Activated naive CD4-positive, alpha-beta T cell treated with anti-CD3 and anti-CD28 coated beads, Interleukin-2, amount 10 ng/mL, durations not matched to agents 7 days and 5 days (primary cell): ENCODE data around the gene CLP1.
"Not testable (repeated sequence)": the region's sequence is repeated elsewhere in the genome, so short reads cannot be mapped to it uniquely, and the experiment has no call there.

ENCODE experiments used
- CTCF ChIA-PET: fragments of 350-600 bp; sonication (Branson Sonifier 250); formaldehyde crosslinking; loops from one replicate; lab custom pipeline; 2021; ENCODE audit warnings: antibody characterized with exemption; lab: Charles Lee
- DNase-seq: peaks from one replicate; pipeline ENCODE4 v3.0.0-alpha.2; 2020
- H3K27ac Mint-ChIP-seq: one replicate; pipeline ENCODE4 v1.8.0; 2021; ENCODE audit warnings: mild to moderate bottlenecking, moderate library complexity, mixed read lengths
- H3K27me3 Mint-ChIP-seq: one replicate; pipeline ENCODE4 v1.8.0; 2021; ENCODE audit warnings: mild to moderate bottlenecking, mixed read lengths
- H3K36me3 Mint-ChIP-seq: one replicate; pipeline ENCODE4 v1.8.0; 2021; ENCODE audit warnings: mixed read lengths
- H3K4me1 Mint-ChIP-seq: one replicate; pipeline ENCODE4 v1.8.0; 2021; ENCODE audit warnings: mixed read lengths
- H3K4me3 Mint-ChIP-seq: one replicate; pipeline ENCODE4 v1.8.0; 2021; ENCODE audit warnings: mild to moderate bottlenecking, moderate library complexity, mixed read lengths
- H3K9me3 Mint-ChIP-seq: one replicate; pipeline ENCODE4 v1.8.0; 2021; ENCODE audit warnings: mixed read lengths

Gene CLP1

DNA sequence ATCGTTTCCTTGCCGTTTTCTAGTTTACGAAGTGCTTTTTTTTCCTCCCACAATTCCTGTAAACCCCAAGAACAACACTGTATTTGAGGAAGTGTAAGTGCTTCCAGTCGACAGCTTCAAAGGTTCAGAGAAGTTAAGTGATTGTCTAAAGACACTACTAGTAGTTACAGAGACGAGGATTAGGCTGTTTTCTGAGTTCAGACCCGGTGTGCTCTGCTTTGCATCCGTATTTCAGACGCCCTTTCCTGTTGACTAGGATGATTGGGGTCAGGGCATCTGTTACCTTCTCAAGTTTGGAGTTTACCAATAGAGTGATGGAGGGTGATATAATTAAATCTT, 430 bp downstream of the CLP1 start:
- peak overlapping the region; percentile 89 for H3K27ac Mint-ChIP-seq
- CTCF ChIA-PET: interaction anchor here (1.2 to 2.3 kb wide), 3 partner anchors 14 to 142 kb away, joined by 3 to 6 read pairs (median 3); partner anchors contain the start of gene UBE2L6
- peak overlapping the region; percentile 93 for H3K4me3 Mint-ChIP-seq
- H3K36me3 Mint-ChIP-seq: peaks cover 36% of the 10 kb centered on the region
- H3K9me3 Mint-ChIP-seq: no peaks in the 10 kb centered on the region
- H3K27me3 Mint-ChIP-seq: no peaks in the 10 kb centered on the region
- DNase-seq: no peak
- peaks cover 48% of the 10 kb centered on the region for H3K4me1 Mint-ChIP-seq

GRCh38 chr11:57659669-57660068, 2.1 kb downstream of the CLP1 start:
- Mint-ChIP-seq H3K9me3 (no peaks in the 10 kb centered on the region), H3K4me1 (peaks cover 44% of the 10 kb centered on the region), H3K36me3 (peaks cover 36% of the 10 kb centered on the region), H3K4me3 (no peak overlapping the region), H3K27ac (no peak overlapping the region), H3K27me3 (no peaks in the 10 kb centered on the region)
- DNase-seq: no peak
- CTCF ChIA-PET: no interaction called here

GRCh38 chr11:57662893-57663292, 5.3 kb downstream of the CLP1 start:
- peak overlapping the region; percentile 22 for H3K27ac Mint-ChIP-seq
- H3K27me3 Mint-ChIP-seq: no peaks in the 10 kb centered on the region
- CTCF ChIA-PET: interaction anchor here (1.0 to 1.3 kb wide), 3 partner anchors 22 to 129 kb away, joined by 3 read pairs; no protein-coding TSS in a partner anchor
- no peaks in the 10 kb centered on the region for H3K9me3 Mint-ChIP-seq
- H3K36me3 Mint-ChIP-seq: peaks cover 34% of the 10 kb centered on the region
- peak; percentile 43 for DNase-seq
- peaks cover 41% of the 10 kb centered on the region for H3K4me1 Mint-ChIP-seq
- H3K4me3 Mint-ChIP-seq: no peak overlapping the region

- H3K4me1 Mint-ChIP-seq: peaks cover 35% of the 10 kb centered on the region
- H3K9me3 Mint-ChIP-seq: no peaks in the 10 kb centered on the region
- H3K36me3 Mint-ChIP-seq: peaks cover 33% of the 10 kb centered on the region
- H3K4me3 Mint-ChIP-seq: no peak overlapping the region
- no peaks in the 10 kb centered on the region for H3K27me3 Mint-ChIP-seq
- no peak for DNase-seq
- no peak overlapping the region for H3K27ac Mint-ChIP-seq
- CTCF ChIA-PET: no interaction called here
These were observed 6.4 kb downstream of the CLP1 start for GRCh38 chr11:57663975-57664374.

DNA sequence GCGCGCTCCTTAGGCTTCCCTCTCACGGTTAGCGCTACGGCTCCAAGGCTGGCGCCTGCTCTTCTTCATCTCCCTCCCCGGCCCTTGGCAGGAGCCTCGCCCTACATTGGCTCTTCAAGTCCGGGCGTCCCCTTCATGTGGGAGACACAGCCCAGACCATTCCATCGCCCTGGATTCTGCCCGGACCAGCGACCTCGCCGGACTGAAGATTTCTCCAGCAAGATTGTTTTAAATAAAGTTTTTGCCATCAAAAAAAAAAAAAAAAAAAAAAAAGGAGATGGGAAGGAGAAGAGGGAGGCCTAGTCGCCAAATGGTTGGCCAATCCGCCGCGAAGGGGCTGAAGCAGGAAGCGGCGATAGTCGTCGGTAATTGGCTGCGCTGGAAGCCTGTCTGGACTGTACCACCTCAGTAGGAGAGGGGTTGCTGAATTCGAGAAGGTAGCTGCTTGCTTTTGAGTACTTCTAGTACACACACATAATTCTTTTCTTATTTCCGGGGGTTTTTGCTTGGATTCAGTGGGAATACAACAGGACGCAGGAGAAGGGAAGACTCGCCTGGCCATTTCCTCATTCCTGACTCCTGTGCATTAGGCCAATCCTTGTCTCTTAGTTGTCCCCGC, 9.7 kb downstream of the CLP1 start:
- Mint-ChIP-seq H3K4me3 (peak overlapping the region; percentile 100), H3K36me3 (peaks cover 26% of the 10 kb centered on the region), H3K4me1 (peaks cover 53% of the 10 kb centered on the region), H3K9me3 (no peaks in the 10 kb centered on the region), H3K27me3 (no peaks in the 10 kb centered on the region), H3K27ac (peak overlapping the region; percentile 97)
- peak; percentile 95 for DNase-seq
- CTCF ChIA-PET: interaction anchor here (0.5 to 1.3 kb wide), 2 partner anchors 43 to 133 kb away, joined by 4 read pairs; no protein-coding TSS in a partner anchor

GRCh38 chr11:57667736-57668433, 10.3 kb downstream of the CLP1 start, which contains the start of gene ZDHHC5:
Gene ZDHHC5, plus strand, starts transcription at chr11:57668114. Its CDS starts 4,977 bp downstream, at chr11:57673091.
- Mint-ChIP-seq H3K27me3 (no peaks in the 10 kb centered on the region), H3K4me1 (peaks cover 53% of the 10 kb centered on the region), H3K36me3 (peaks cover 23% of the 10 kb centered on the region)

GRCh38 chr11:57668434-57668782, 10.8 kb downstream of the CLP1 start:
- Mint-ChIP-seq H3K9me3 (no peaks in the 10 kb centered on the region), H3K27me3 (no peaks in the 10 kb centered on the region), H3K36me3 (peaks cover 28% of the 10 kb centered on the region), H3K27ac (peak overlapping the region; percentile 97), H3K4me1 (peaks cover 58% of the 10 kb centered on the region), H3K4me3 (peak overlapping the region; percentile 100)
- CTCF ChIA-PET: interaction anchor here (1.3 kb wide), 1 partner anchor 132 kb away, joined by 4 read pairs; no protein-coding TSS in a partner anchor
- peak; percentile 59 for DNase-seq

More at GRCh38 chr11:57667736-57668433, 10.3 kb downstream of the CLP1 start, which contains the start of gene ZDHHC5:
- DNase-seq: peak; percentile 100
- H3K27ac Mint-ChIP-seq: peak within 1 kb of the TSS; percentile 97
- CTCF ChIA-PET: interaction anchor here (1.3 kb wide), 1 partner anchor 133 kb away, joined by 4 read pairs; no protein-coding TSS in a partner anchor
- no peaks in the 10 kb centered on the region for H3K9me3 Mint-ChIP-seq
- peak within 1 kb of the TSS; percentile 100 for H3K4me3 Mint-ChIP-seq

DNA sequence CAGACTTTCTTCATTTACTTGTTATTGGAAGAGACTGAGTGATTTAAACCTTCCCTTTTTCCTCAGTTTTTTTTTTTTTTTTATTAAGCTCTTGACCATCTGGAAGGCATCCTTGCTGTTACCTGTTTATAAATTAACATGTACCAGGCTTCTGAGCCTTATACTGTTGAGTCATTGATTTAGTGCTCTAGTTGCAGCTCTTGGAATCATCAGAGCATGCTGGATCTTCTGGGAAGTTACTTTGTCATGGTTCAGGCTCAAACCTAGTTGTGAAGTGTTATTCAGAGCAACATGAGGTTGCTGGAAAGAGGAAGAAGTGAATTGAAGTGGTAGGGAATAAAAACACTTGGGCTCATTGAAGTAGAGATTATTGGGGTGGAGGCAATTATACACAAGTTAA, 16.7 kb downstream of the CLP1 start:
- no peaks in the 10 kb centered on the region for H3K9me3 Mint-ChIP-seq
- H3K4me1 Mint-ChIP-seq: peaks cover 76% of the 10 kb centered on the region
- H3K4me3 Mint-ChIP-seq: no peak overlapping the region
- H3K36me3 Mint-ChIP-seq: peaks cover 57% of the 10 kb centered on the region
- no peak overlapping the region for H3K27ac Mint-ChIP-seq
- no peak for DNase-seq
- no peaks in the 10 kb centered on the region for H3K27me3 Mint-ChIP-seq
- CTCF ChIA-PET: interaction anchor here (1.4 kb wide), 1 partner anchor 126 kb away, joined by 4 read pairs; no protein-coding TSS in a partner anchor

DNA sequence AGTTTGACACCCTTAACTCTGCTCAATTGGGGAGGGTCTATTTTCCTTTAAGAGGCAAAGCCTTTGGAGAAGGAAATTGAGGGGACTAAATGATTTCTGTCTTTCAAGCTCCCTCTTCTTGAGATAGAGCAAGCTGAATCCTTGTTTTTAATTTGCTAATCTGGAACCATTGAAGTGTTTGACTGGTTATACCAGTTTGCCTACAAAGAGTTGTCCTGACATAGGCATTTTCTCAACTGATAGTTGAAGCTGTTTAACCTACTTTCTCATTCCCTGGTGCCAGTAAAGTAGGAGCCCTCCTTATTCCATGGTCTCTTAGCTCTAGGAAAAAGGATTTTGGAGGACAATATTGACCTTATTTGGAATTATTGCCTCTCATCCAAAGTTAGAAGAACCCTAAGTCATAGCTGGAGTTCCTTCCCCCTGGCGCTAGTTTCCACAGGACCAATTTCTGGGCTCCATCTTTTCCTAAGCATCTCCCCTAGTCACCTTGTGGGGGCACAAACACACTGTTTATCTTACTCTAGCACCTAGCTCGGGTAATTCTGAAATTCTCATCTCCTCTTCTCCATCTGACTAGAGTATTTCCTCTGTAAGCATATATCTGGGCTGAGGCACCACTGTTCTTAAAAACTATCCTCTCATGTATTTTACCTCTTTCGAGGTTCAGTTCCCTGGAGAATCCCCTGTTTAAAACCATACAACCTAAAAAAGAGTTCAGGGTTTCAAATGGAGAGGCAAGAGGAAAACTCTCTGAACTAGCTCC, 17.8 kb downstream of the CLP1 start:
- no peak for DNase-seq
- CTCF ChIA-PET: interaction anchor here (1.1 to 1.3 kb wide), 2 partner anchors 22 to 125 kb away, joined by 3 to 6 read pairs; no protein-coding TSS in a partner anchor
- Mint-ChIP-seq H3K27ac (peak overlapping the region; percentile 16), H3K4me1 (peaks cover 75% of the 10 kb centered on the region), H3K9me3 (no peaks in the 10 kb centered on the region), H3K4me3 (no peak overlapping the region), H3K36me3 (peaks cover 60% of the 10 kb centered on the region), H3K27me3 (no peaks in the 10 kb centered on the region)

DNA sequence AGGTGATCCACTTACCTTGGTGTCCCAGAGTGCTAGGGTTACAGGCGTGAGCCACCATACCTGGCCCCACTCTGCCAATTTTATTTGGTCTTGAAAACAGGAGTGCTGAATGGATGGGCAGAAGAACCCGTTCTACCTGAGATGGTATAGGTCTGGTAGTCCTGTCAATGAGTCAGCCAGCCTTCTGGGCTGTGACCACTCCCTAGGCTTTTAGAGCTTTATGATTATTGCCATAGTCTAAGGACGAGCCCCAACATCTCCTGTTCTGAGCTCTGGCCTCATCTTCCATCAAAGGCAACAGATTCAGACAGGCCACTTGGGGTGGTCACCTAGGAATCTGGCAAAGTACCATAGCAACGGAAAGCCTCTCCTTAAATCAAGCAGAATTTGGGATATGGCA, 21.8 kb downstream of the CLP1 start:
- DNase-seq: no peak
- Mint-ChIP-seq H3K9me3 (no peaks in the 10 kb centered on the region), H3K36me3 (peaks cover 57% of the 10 kb centered on the region), H3K27ac (no peak overlapping the region), H3K4me3 (no peak overlapping the region), H3K27me3 (no peaks in the 10 kb centered on the region), H3K4me1 (peaks cover 53% of the 10 kb centered on the region)
- CTCF ChIA-PET: interaction anchor here (1.2 kb wide), 1 partner anchor 121 kb away, joined by 4 read pairs; no protein-coding TSS in a partner anchor

DNA sequence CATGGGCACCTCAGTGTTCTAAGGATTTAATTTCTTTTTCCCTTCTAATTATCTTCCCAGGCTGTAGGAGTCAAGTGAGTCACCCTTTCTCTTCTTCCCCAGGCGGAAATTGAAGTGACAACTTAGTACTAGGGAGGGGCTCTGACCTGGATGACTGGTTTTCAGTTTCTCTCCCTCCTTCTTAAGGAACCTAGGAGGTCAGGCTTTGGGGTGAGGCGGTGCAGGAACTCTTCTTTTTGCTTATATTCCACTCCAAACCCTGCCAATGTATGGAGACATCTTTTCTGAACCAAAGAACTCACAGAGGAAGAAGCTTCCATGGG, 23.0 kb downstream of the CLP1 start:
- H3K4me1 Mint-ChIP-seq: peaks cover 43% of the 10 kb centered on the region
- H3K27ac Mint-ChIP-seq: peak overlapping the region; percentile 58
- peaks cover 57% of the 10 kb centered on the region for H3K36me3 Mint-ChIP-seq
- H3K9me3 Mint-ChIP-seq: no peaks in the 10 kb centered on the region
- no peak for DNase-seq
- H3K4me3 Mint-ChIP-seq: no peak overlapping the region
- no peaks in the 10 kb centered on the region for H3K27me3 Mint-ChIP-seq
- CTCF ChIA-PET: no interaction called here

GRCh38 chr11:57681168-57681567, 23.6 kb downstream of the CLP1 start:
- Mint-ChIP-seq H3K27me3 (no peaks in the 10 kb centered on the region), H3K4me1 (peaks cover 37% of the 10 kb centered on the region), H3K36me3 (peaks cover 55% of the 10 kb centered on the region), H3K27ac (peak overlapping the region; percentile 11), H3K9me3 (no peaks in the 10 kb centered on the region), H3K4me3 (no peak overlapping the region)
- no peak for DNase-seq
- CTCF ChIA-PET: no interaction called here

- CTCF ChIA-PET, H3K27me3 Mint-ChIP-seq, H3K4me3 Mint-ChIP-seq, H3K4me1 Mint-ChIP-seq, DNase-seq, H3K27ac Mint-ChIP-seq, H3K9me3 Mint-ChIP-seq: not testable (repeated sequence)
- peaks cover 39% of the 10 kb centered on the region for H3K36me3 Mint-ChIP-seq
These were observed 32.9 kb downstream of the CLP1 start for GRCh38 chr11:57690474-57690873.

DNA sequence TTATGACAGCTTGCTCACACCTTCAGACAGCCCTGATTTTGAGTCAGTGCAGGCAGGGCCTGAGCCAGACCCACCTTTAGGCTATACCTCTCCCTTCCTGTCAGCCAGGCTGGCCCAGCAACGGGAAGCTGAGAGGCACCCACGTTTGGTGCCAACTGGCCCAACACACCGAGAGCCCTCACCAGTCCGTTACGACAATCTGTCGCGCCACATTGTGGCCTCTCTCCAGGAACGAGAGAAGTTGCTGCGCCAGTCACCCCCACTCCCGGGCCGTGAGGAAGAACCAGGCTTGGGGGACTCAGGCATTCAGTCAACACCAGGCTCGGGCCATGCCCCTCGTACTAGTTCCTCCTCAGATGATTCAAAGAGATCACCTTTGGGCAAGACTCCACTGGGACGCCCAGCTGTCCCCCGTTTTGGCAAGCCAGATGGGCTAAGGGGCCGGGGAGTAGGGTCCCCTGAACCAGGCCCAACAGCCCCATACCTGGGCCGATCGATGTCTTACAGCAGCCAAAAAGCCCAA, 41.3 kb downstream of the CLP1 start:
- no peak overlapping the region for H3K4me3 Mint-ChIP-seq
- peaks cover 51% of the 10 kb centered on the region for H3K36me3 Mint-ChIP-seq
- CTCF ChIA-PET: no interaction called here
- DNase-seq: no peak
- no peak overlapping the region for H3K27ac Mint-ChIP-seq
- no peaks in the 10 kb centered on the region for H3K27me3 Mint-ChIP-seq
- no peaks in the 10 kb centered on the region for H3K4me1 Mint-ChIP-seq
- H3K9me3 Mint-ChIP-seq: no peaks in the 10 kb centered on the region
